Stomach (tissue), 4 donors: Measurements from ENCODE around the gene GFER.

Experiments
- CTCF ChIP-seq, 7 experiments: fragments of 450-650 bp in 4 of 7; fragments of 200-600 bp in 3 of 7; sonication (generic) in 3 of 7; IDR thresholded peaks; one replicate each; pipeline ENCODE4 v1.5.1; 2016 to 2019; ENCODE audit warnings: antibody characterized with exemption in 7 of 7, control low read depth in 2 of 7, mild to moderate bottlenecking in 1 of 7
- EP300 ChIP-seq: sonication (generic); formaldehyde crosslinking; IDR thresholded peaks from one replicate; pipeline ENCODE4 v1.6.1; 2017; ENCODE audit warnings: antibody characterized with exemption
- POLR2A ChIP-seq, 4 donors: fragments of 450-650 bp; IDR thresholded peaks; one replicate each; pipeline ENCODE4 v1.6.1; 2016; ENCODE audit warnings: antibody characterized with exemption in 4 of 4, control low read depth in 2 of 4, mild to moderate bottlenecking in 1 of 4, moderate library complexity in 1 of 4
- POLR2AphosphoS5 ChIP-seq, 3 donors: sonication (generic); formaldehyde crosslinking; IDR thresholded peaks; one replicate each; pipeline ENCODE4 v1.6.1; 2016; ENCODE audit warnings: antibody characterized with exemption in 3 of 3

GRCh38 chr16:2003231-2003826 lies 19.3 kb downstream of the GFER start:
- TF ChIP-seq CTCF (IDR thresholded peaks at IDR 0.05) = no peak
- TF ChIP-seq POLR2A (IDR thresholded peaks at IDR 0.05) = no peak
- no peak for TF ChIP-seq EP300
- no peak for TF ChIP-seq POLR2AphosphoS5 (IDR thresholded peaks at IDR 0.05)
